ENCODE results near the gene EIF4E2.
"Not testable (repeated sequence)": the region's sequence is repeated elsewhere in the genome, so short reads cannot be mapped to it uniquely, and the experiment has no call there.

Gene EIF4E2

GRCh38 chr2:232570481-232570880 is 20.0 kb downstream of the EIF4E2 start:
- not testable (repeated sequence) for DNase-seq

- DNase-seq: no peak
Measured at GRCh38 chr2:232571026-232571474, 20.6 kb downstream of the EIF4E2 start.

DNA sequence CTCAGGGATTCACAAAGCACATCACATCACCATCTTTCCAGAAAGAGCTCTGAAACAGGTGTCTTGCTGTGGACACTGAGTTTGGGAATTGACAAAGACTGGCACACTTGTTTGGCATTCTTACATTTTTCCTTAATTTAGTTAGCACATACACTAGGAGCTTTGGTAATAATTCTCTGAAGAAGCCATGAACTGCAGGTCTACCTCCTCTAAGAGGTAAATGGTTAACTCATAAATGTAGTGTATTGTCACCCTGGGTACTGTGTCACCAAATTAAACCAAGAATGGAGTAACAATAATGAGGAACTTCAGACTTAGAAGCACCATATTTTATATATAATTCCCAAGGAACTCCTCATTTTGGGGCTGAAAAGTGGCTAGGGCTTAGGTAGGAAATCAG is 22.6 kb downstream of the EIF4E2 start:
- no peak for DNase-seq

DNA sequence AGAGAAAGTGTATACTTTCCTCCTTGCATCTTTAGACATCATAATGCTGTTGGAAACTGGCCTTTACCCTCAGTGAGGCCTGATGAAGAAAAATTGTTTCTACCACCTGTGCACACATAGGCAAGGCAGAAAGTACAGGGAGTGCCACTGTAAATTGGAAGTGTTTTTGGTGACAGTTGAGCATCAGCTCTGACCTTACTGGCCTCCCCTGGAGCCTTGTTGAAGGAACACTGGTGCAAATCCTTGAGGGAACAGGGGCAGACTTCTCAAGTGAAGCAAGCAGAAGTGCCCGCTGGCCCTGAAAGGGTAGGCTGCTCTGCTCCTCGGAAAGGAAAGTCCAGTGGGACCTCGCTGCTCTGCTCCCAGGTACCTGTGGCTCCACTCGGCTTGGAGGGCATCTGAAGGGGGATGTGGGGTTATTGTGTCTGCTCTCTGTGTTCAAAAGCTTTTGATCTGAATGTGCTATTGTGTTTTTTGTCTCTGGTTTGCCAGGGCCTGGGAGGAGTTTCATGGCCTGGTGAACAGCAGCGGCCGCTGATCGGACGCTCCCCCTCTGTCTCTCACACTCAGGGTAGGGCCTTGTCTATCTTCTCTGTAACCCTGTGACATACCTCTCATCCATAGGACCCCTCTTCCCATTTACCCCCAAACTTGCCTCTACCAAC is 23.4 kb downstream of the EIF4E2 start:
- DNase-seq: no peak

GRCh38 chr2:232574674-232575403 is 24.4 kb downstream of the EIF4E2 start:
- no peak for DNase-seq

- DNase-seq: no peak
Measured at GRCh38 chr2:232575404-232575746, 24.9 kb downstream of the EIF4E2 start.

DNA sequence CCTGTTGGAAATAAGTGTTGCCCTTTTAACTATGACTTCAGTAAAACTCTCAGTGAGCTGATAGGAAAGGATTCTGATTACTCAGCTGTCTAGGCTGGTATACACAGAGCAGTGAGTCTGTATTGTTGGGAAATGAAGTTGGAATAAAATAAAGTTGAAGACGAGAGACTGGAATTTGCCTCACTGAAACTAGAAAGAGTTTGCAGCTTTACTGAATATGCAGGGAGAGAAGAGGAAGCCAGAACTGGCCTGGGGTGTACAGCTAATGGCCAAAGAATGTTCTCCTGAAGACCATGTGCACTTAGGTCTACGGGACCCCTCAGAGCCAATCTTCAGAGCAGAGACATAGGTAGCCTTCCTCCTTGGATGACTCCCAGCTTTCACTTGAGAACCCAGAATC is 26.5 kb downstream of the EIF4E2 start:
- no peak for DNase-seq

DNA sequence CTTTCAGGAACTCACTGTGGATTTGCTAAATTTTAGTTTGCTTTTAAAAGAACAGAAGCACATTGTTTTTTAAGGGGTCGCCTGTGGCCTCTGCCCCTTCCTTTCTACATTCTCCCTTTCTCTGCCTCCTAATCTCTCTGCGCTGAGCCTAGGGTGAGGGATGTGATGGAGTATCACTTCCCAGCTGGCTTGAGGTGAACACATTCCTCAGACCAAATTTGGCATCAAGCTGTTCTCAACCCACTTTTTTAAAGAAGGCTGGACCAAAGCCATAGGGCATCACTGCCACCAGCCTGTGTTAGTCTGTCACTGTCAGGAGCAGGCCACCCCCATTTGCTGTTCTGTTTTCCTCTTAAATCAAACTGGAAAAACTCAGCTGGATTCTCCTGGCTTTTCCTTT is 27.4 kb downstream of the EIF4E2 start:
- DNase-seq: no peak

DNA sequence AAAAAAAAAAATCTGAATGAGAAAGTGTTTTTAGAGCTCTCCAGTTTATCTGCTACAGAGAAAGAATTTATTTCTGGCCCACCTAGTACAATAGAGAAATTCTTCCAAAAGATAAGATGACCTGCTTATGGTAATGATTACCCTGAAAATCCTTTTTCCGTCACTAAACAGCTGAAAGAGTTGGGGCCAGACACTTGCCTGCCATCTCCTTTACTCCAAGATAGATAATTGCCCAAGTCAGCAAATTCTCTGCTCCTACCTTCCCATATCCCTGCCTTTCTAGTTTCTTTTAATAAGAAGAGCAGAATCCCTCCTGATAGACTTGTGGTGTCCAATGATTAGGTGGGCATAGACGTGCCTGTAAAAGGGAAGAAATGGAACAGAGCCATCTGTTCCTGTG is 28.1 kb downstream of the EIF4E2 start:
- DNase-seq: no peak

GRCh38 chr2:232580648-232580981 is 30.1 kb downstream of the EIF4E2 start:
- no peak for DNase-seq

GRCh38 chr2:232581725-232582124 is 31.2 kb downstream of the EIF4E2 start:
- no peak for DNase-seq

DNA sequence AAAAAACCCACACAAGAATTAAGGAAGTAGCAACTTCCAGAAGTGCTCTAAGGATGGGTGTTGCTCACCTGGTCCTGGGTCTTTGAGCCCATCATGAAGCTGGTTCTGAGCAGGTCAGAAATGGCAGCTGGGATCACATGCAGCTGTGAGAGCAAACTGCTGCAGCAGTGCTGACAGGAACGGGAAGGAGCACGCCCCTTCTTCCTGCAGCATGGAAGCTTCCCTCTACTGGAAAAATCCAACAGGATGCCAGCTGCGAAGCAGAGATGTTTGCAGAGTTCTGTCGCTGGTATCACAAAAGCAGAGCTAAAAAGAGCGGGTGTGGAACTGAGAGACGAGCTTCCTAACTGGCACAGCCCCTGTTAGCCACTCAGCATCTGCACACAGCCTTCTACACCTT is 33.7 kb downstream of the EIF4E2 start:
- no peak for DNase-seq

DNA sequence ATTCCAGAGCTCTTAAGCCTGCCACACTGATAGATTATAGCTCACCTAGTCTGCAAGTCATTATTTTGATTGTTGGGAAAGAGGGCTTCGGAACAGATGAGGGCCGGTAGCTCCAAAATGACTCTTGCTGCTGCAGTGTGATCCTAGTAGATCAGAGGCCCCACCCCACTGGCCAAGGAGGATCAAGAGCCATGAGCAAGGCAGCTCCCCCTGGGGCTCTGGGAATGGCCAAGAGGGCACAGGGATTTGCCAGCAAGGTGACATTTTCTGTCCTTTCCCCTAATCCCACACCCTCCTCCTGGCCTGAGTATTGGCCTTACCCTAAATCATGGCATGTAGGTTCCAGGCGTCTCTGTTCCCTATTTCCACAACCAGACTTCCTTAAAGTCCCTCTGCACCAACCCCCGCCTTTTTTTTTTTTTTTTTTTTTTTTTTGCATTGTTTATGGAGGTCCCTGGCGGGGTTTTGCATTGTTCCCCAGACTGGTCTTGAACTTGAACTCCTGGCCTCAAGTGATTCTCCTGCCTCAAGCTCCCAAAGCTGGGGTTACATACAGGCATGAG is 36.5 kb downstream of the EIF4E2 start:
- DNase-seq: no peak

- DNase-seq: no peak
Measured at GRCh38 chr2:232587512-232587911, 37.0 kb downstream of the EIF4E2 start.

GRCh38 chr2:232588031-232588430 is 37.5 kb downstream of the EIF4E2 start:
- no peak for DNase-seq

DNA sequence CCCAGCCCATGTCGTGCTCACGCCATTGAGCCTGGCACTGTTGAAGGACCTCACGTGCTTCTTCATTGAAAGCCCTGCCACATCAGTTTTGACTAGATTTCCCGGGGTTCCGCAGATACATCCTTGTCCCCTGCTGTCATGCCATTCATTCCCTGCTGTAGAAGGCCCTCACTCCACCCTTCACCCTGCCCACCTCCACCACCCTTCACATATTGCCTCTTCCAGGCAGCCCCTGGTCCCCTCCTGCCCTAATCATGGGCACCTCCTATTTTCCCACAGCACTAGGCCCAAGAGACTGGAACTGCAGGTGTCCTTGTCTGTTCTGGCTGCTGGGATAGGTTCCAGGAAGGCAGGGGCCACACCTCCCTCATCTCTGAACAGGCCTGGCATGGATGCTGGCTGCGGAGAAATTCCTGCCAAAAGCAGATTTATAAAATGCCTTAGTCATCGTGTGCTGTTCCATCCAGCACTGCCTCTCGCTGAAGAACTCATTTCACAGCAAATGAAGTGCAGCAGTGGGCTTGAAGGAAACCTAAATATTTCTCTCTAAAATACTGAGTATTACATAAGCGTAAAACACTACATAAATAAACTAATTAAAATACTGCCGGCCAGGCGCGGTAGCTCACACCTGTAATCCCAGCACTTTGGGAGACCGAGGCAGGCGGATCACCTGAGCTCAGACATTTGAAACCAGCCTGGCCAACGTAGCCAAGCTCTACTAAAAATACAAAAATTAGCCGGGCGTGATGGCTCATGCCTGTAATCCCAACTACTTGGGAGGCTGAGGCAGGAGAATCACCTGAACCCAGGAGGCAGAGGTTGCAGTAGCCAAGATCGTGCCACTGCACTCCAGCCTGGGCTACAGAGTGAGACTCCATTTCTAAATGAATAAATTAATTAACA is 38.4 kb downstream of the EIF4E2 start:
- DNase-seq: no peak

GRCh38 chr2:232592772-232593395 is 42.4 kb downstream of the EIF4E2 start:
- no peak for DNase-seq

DNA sequence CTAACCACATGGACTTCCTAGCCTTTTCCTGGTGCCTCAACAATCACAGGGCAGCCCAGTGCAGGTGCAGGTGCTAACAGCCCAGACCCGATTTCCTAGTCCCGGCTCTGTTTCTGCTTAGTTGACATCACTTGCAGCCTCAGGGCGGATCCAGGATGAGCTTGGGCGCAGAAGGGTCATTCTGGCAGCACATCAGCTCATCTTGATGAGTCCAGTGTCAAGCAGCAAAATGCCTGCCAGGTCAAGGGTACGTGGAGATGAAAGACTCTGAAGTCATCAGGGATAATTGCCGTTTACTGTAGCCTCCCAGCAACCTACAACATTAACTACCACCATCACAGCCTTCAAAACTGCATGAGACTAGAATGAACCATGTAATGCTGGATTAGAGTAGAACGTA is 43.5 kb downstream of the EIF4E2 start:
- no peak for DNase-seq

DNA sequence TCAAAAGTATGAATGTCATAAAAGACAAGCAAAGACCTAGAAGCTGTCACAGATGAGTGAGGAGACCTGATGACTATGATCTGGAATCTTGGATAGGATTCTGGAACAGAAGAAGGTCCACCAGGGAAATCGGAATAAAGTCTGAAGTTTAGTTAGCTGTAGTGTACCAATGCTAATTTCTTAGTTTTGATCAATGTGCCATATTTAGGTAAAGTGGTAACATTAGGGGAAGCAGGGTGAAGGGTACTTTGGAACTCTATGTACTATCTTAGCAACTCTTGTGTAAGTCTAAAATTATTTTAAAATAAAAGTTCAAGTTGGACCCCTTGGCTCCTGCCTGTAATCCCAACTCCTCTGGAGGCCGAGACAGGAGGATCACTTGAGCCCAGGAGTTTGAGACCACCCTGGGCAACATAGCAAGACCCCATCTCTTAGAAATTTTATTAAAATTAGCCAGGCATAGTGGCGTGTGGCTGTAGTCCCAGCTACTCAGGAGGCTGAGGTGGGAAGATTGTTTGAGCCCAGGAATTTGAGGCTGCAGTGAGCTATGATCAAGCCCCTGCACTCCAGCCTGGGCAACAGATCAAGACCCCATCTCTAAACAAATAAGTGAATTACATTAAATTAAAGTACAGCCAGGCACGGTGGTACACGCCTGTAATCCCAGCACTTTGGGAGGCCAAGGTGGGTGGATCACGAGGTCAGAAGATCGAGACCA is 47.0 kb downstream of the EIF4E2 start:
- DNase-seq: no peak

DNA sequence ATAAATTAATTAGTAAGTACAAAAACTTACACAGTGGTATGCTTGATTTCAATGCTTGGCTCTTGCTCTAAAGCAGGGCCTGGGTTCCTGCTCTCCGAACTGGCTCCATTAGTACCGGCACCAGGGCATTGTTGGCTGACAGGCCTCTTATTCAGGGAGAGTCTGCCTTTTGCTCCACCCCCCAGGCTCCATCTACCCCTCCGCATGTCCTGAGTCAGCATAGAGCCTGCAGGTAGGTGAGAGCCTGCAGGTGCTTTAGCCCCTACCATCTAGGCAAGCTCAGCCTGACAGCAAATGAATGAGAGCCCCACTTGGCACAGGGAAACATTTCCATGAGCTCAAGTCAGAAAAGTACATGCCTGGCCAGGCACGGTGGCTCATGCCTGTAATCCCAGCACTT is 47.8 kb downstream of the EIF4E2 start:
- no peak for DNase-seq

GRCh38 chr2:232600053-232600773 is 49.7 kb downstream of the EIF4E2 start:
- DNase-seq: no peak

- DNase-seq: no peak
Measured at GRCh38 chr2:232603283-232603682, 52.8 kb downstream of the EIF4E2 start.

All from NCI-H345 (cell line).